NB4 (cell line): ENCODE results near the gene KIF3A.

Experiments used
- DNase-seq: peaks from one replicate; pipeline ENCODE4 v3.0.0; 2010; ENCODE audit warnings: low read depth
- H3K4me3 ChIP-seq: one replicate; pipeline ENCODE4 v1.5.1; 2011; ENCODE audit warnings: mild to moderate bottlenecking, low read depth, low read length, moderate library complexity
- MYC ChIP-seq: IDR thresholded peaks from 2 replicates; pipeline ENCODE4 v1.6.1; 2011; ENCODE audit warnings: low read depth, low read length
- POLR2A ChIP-seq: IDR thresholded peaks from 2 replicates; pipeline ENCODE4 v1.6.1; 2011; ENCODE audit warnings: mild to moderate bottlenecking; ENCODE audit not compliant: insufficient read length; ENCODE audit errors: extremely low read depth
- TF ChIP-seq, protein P1 (sequence below): IDR thresholded peaks from one replicate; pipeline ENCODE4 v1.5.1; 2012; ENCODE audit warnings: low read depth, low read length
- TF ChIP-seq, protein P2 (sequence below): IDR thresholded peaks from 2 replicates; pipeline ENCODE4 v1.6.1; 2011; ENCODE audit warnings: low read depth, low read length

Gene KIF3A

GRCh38 chr5:132764671-132765238 lies 27.4 kb upstream of the KIF3A start:
- TF ChIP-seq MYC (no peak), POLR2A (no peak)
- TF ChIP-seq, protein P1, sequence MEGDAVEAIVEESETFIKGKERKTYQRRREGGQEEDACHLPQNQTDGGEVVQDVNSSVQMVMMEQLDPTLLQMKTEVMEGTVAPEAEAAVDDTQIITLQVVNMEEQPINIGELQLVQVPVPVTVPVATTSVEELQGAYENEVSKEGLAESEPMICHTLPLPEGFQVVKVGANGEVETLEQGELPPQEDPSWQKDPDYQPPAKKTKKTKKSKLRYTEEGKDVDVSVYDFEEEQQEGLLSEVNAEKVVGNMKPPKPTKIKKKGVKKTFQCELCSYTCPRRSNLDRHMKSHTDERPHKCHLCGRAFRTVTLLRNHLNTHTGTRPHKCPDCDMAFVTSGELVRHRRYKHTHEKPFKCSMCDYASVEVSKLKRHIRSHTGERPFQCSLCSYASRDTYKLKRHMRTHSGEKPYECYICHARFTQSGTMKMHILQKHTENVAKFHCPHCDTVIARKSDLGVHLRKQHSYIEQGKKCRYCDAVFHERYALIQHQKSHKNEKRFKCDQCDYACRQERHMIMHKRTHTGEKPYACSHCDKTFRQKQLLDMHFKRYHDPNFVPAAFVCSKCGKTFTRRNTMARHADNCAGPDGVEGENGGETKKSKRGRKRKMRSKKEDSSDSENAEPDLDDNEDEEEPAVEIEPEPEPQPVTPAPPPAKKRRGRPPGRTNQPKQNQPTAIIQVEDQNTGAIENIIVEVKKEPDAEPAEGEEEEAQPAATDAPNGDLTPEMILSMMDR, result no peak
- TF ChIP-seq, protein P2, sequence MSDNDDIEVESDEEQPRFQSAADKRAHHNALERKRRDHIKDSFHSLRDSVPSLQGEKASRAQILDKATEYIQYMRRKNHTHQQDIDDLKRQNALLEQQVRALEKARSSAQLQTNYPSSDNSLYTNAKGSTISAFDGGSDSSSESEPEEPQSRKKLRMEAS, result no peak

GRCh38 chr5:132764051-132764450 lies 26.7 kb upstream of the KIF3A start:
- no peak for TF ChIP-seq MYC
- no peak for TF ChIP-seq POLR2A
- TF ChIP-seq, protein P2, result no peak
- TF ChIP-seq, protein P1, result no peak
- no peak overlapping the region for H3K4me3 ChIP-seq
- no peak for DNase-seq

More at GRCh38 chr5:132764671-132765238, 27.4 kb upstream of the KIF3A start:
- DNase-seq, result no peak
- no peak overlapping the region for H3K4me3 ChIP-seq

DNA sequence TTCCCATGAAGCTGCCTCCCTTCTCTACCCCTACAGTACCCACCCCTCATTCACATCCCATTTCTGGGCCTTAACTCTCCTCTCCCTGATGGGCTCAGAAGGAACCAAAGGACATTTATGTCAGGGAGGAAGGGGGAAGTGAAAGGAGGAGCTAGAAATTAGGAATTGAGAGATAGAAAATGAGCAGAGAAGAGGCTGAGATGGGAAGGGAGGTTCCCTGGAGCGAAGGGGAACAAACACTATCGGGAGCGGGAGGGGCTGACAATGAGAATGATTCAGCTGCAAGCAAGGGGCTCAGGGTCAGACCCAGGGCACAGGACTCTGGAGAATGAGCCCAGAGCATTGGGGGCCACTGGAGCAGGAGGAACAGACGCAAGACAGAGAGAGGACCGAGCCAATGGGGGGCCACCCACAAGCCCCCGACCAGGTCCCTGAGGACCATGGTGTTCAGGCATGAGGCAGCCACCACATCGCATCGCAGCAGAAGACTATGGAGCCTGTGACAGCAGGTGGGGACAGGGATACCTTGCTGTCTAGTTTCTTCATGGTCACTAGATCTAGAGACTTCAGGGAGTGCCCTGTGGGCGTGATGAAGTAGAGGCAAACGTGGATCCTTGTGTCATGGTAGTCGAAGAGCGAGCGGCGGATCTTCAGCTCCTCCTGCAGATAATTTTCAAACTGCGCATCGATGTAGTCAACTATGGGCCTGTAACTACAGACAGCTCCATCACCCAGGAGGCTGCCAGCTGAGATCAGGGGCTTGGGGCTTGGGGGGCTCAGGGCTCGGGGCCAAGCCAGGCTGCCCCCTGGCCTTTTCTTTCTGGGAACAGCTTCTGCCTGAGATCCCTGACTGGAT lies 26.1 kb upstream of the KIF3A start:
- H3K4me3 ChIP-seq, result no peak overlapping the region
- no peak for DNase-seq
- TF ChIP-seq, protein P1, result no peak
- TF ChIP-seq MYC, result no peak
- TF ChIP-seq, protein P2, result no peak
- no peak for TF ChIP-seq POLR2A

GRCh38 chr5:132762246-132763000 lies 25.1 kb upstream of the KIF3A start:
- no peak for DNase-seq
- TF ChIP-seq, protein P1, result no peak
- TF ChIP-seq POLR2A (no peak), MYC (no peak)
- TF ChIP-seq, protein P2, result no peak
- no peak overlapping the region for H3K4me3 ChIP-seq

- H3K4me3 ChIP-seq, result no peak overlapping the region
- TF ChIP-seq MYC, result no peak
- TF ChIP-seq, protein P1, result no peak
- no peak for TF ChIP-seq POLR2A
- TF ChIP-seq, protein P2, result no peak
- no peak for DNase-seq
These were observed 24.2 kb upstream of the KIF3A start for GRCh38 chr5:132761321-132762240.
